Choroid plexus epithelial cell (primary cell): ENCODE measurements around the gene CADM1.

Experiments used
- DNase-seq: peaks from one replicate; pipeline ENCODE4 v3.0.0-alpha.2; 2010; ENCODE audit warnings: low read depth
- H3K4me3 ChIP-seq: 2 replicates; pipeline ENCODE4 v1.5.1; 2011; ENCODE audit warnings: low read depth, mild to moderate bottlenecking, control low read depth, low read length, moderate library complexity
- CTCF ChIP-seq: conservative IDR thresholded peaks from 2 replicates; pipeline ENCODE4 v1.5.1; 2011; ENCODE audit warnings: low read depth, mild to moderate bottlenecking, control low read depth, inconsistent platforms, low read length, moderate library complexity

CADM1 gene

GRCh38 chr11:115206365-115207022 is 297.7 kb downstream of the CADM1 start:
- TF ChIP-seq CTCF, result no peak
- no peak for DNase-seq
- no peak overlapping the region for H3K4me3 ChIP-seq

- no peak for TF ChIP-seq CTCF
- no peak for DNase-seq
- no peak overlapping the region for H3K4me3 ChIP-seq
Measured at GRCh38 chr11:115202900-115203552, 301.2 kb downstream of the CADM1 start.

- H3K4me3 ChIP-seq, result no peak overlapping the region
- no peak for TF ChIP-seq CTCF
- no peak for DNase-seq
Measured at GRCh38 chr11:115202074-115202473, 302.1 kb downstream of the CADM1 start.

- DNase-seq, result peak; percentile 84
- no peak for TF ChIP-seq CTCF
- no peak overlapping the region for H3K4me3 ChIP-seq
Measured at GRCh38 chr11:115201111-115201792, 303.0 kb downstream of the CADM1 start.

- DNase-seq, result peak; percentile 38
- TF ChIP-seq CTCF, result no peak
- H3K4me3 ChIP-seq, result no peak overlapping the region
Measured at GRCh38 chr11:115199481-115200069, 304.6 kb downstream of the CADM1 start.

GRCh38 chr11:115198321-115198741 is 305.9 kb downstream of the CADM1 start:
- no peak for TF ChIP-seq CTCF
- DNase-seq, result peak; percentile 85
- no peak overlapping the region for H3K4me3 ChIP-seq
